ENCODE data around the gene BMERB1.
"Not testable (repeated sequence)": the region's sequence is repeated elsewhere in the genome, so short reads cannot be mapped to it uniquely, and the experiment has no call there.

The BMERB1 gene

GRCh38 chr16:15586716-15587115, 152.3 kb downstream of the BMERB1 start:
- DNase-seq (ENCODE audit: low read depth in 4 of 4, low spot score in 1 of 4), result no peak

GRCh38 chr16:15587152-15587825, 152.9 kb downstream of the BMERB1 start:
- no peak for DNase-seq (ENCODE audit: low read depth in 4 of 4, low spot score in 1 of 4)

- DNase-seq (ENCODE audit: low read depth in 4 of 4, low spot score in 1 of 4), result no peak
Observed at GRCh38 chr16:15592324-15592723, 157.9 kb downstream of the BMERB1 start.

GRCh38 chr16:15593235-15593634, 158.8 kb downstream of the BMERB1 start:
- no peak for DNase-seq (ENCODE audit: low read depth in 4 of 4, low spot score in 1 of 4)

- no peak for DNase-seq (ENCODE audit: low read depth in 4 of 4, low spot score in 1 of 4)
Observed at GRCh38 chr16:15594711-15595320, 160.4 kb downstream of the BMERB1 start.

GRCh38 chr16:15597135-15597534, 162.7 kb downstream of the BMERB1 start:
- DNase-seq (ENCODE audit: low read depth in 4 of 4, low spot score in 1 of 4), result no peak

- no peak for DNase-seq (ENCODE audit: low read depth in 4 of 4, low spot score in 1 of 4)
Observed at GRCh38 chr16:15597822-15598647, 163.6 kb downstream of the BMERB1 start.

GRCh38 chr16:15598648-15599190, 164.3 kb downstream of the BMERB1 start:
- DNase-seq (ENCODE audit: low read depth in 4 of 4, low spot score in 1 of 4), result no peak

- no peak for DNase-seq (ENCODE audit: low read depth in 4 of 4, low spot score in 1 of 4)
Observed at GRCh38 chr16:15599303-15600070, 165.1 kb downstream of the BMERB1 start.

- no peak for DNase-seq (ENCODE audit: low read depth in 4 of 4, low spot score in 1 of 4)
Observed at GRCh38 chr16:15601212-15601879, 167.0 kb downstream of the BMERB1 start.

- DNase-seq (ENCODE audit: low read depth in 4 of 4, low spot score in 1 of 4), result no peak
Observed at GRCh38 chr16:15602285-15603044, 168.1 kb downstream of the BMERB1 start.

- no peak for DNase-seq (ENCODE audit: low read depth in 4 of 4, low spot score in 1 of 4)
Observed at GRCh38 chr16:15604460-15605440, 170.4 kb downstream of the BMERB1 start.

- DNase-seq (ENCODE audit: low read depth in 4 of 4, low spot score in 1 of 4), result no peak
Observed at GRCh38 chr16:15605839-15606517, 171.6 kb downstream of the BMERB1 start.

- DNase-seq (ENCODE audit: low read depth in 4 of 4, low spot score in 1 of 4), result no peak
Observed at GRCh38 chr16:15606518-15607220, 172.3 kb downstream of the BMERB1 start.

GRCh38 chr16:15607221-15607699, 172.9 kb downstream of the BMERB1 start:
- not testable (repeated sequence) for DNase-seq (ENCODE audit: low read depth in 4 of 4, low spot score in 1 of 4)

GRCh38 chr16:15607700-15608396, 173.5 kb downstream of the BMERB1 start:
- DNase-seq (ENCODE audit: low read depth in 4 of 4, low spot score in 1 of 4), result no peak

Measured in stimulated activated CD4-positive, alpha-beta T cell treated with anti-CD3 and anti-CD28 coated beads, Interleukin-1b, Interleukin-23, amount 100 ng/mL, for 24 hours (primary cell).